ENCODE data around the gene TNFSF10.
A peak's percentile ranks its signal among the peaks of the same experiment; 100 is the strongest.

TNFSF10 gene

GRCh38 chr3:172516318-172517214, 6.7 kb downstream of the TNFSF10 start:
- DNase-seq (ENCODE audit: low read depth, low spot score): no peak

DNA sequence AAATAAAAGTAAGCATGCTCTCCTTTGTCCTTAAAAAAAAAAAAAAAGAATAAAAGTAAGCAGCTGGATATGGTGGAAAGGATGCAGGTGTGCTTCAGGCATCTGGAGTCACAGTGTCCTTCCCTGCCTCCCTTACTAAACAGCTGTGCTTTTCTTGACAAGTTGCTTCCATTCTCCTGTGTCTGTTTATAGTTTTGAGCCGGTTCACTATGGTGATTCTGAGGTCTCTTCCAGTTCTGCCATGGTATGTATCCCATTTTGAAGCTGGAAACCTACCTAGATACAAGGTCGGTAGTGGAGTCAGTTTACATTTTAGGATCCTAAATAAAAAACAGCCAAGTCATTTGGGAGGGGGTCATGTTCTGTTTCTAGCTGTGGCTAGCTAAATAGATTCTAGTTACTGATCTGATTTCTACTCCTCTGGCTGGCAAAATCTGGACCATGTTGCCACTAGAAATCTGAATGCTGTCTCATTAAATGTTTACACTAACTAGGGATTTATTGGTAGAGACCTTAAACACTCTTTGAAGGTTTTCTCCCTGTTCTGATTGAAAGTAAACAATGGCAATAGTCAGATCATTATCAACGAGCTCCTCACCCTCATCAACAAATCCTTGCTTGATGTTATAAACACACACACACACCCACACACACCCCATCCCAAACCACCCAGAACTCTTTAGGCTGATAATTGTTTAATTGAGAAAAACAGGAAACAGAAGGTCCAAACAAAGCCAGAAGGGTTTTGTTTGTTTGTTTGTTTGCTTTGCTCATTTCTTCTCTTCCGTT, 7.9 kb downstream of the TNFSF10 start:
- no peak for DNase-seq (ENCODE audit: low read depth, low spot score)

DNA sequence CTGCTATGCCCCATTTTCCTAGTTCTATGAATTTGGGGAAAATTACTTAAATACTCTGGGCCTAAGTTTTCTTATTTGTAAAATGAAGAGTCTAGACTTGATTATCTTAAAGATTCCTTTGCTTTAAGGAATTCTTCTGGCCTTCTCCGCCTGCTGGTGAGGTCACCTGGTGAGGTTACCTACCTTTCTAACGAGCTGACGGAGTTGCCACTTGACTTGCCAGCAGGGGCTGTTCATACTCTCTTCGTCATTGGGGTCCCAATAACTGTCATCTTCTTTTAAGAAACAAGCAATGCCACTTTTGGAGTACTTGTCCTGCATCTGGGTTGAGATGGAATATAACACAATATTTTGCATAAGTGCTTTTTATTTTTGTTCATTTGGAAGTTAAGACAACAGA, 8.6 kb downstream of the TNFSF10 start:
- no peak for DNase-seq (ENCODE audit: low read depth, low spot score)

GRCh38 chr3:172513488-172513887, 9.7 kb downstream of the TNFSF10 start:
- DNase-seq (ENCODE audit: low read depth, low spot score): no peak

DNA sequence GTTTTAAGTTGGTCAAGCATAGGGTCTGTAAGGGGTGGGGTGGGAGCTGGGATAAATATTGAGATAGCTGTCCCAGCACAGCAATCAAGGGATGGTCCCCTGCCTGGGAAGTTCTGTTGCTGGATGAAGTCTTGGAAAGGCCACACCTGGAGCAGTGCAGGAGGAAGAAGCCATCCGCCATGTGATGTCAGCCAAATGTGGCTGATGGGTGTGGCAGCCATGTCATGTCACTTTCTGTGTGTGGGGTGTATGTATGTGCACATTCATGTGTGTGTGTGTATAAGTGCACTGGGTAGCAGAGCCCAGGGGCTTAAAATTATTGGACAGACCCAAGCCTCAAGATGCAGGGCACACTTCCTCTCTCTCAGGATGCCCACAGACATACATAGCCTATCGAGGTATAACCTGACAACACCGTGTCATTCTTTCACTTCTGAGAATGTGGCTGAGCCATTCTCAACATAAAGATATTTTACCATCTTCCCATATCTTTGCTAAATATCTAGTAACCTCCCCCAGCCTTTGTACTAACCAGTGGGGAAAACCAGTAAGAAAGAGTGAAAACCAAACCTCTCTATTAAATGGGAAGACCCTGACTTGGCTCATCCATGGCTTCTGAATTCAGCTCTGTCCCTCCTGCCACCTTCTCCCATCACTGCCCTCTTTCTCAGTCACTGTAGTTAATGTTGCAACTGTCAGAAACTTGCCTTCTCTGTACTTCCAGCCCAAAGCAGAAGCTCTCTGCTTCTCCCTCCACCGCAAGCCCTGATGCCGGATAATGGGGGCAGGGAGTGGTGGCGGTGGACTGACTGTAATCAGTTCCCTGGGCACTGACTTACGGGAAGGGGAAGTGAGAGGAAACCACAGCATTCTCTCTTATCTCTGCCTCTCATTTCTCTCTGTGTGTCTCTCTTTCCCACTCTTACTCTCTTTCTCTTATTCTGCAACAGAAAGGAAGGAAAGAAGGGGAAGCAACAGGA, 11.2 kb downstream of the TNFSF10 start:
- no peak for DNase-seq (ENCODE audit: low read depth, low spot score)

- no peak for DNase-seq (ENCODE audit: low read depth, low spot score)
These were observed 17.1 kb downstream of the TNFSF10 start for GRCh38 chr3:172506094-172506493.

DNA sequence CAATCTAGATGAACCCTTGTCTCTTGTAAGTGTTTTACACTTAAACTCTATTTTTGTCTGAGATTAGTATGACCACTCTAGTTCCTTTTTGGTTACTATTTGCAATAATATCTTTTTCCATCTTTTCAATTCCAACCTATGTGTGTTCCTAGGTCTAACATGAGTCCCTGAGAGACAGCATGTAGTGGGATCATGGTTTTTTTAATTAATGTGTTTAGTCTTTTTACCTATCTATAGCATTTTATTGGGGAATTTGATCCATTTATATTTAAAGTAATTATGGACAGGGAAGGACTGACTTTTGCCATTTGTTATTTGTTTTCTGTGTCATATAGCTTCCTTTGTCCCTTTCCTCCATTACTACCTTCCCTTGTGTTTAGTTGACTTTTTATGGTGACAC, 21.7 kb downstream of the TNFSF10 start:
- DNase-seq (ENCODE audit: low read depth, low spot score): no peak

- DNase-seq (ENCODE audit: low read depth, low spot score): peak; percentile 60
These were observed 33.0 kb downstream of the TNFSF10 start for GRCh38 chr3:172490198-172490669.

DNA sequence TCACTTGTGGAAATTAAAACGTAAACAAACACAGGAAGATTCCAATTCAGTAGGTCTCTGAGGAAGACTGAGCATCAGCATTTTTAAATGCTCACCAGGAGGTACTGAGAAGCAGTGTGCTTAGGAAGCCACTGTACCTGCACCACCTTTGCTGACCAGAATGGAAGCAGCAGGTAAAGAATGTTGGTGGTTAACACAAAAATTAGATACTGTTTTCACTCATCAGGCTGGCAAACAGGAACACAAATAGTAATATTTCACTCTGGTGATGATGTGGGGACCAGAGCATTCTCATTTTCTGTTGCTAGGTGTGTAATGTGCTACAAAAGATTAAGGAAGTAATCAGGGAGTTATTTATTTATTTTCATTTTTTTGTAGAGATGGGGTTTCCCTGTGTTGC, 45.1 kb downstream of the TNFSF10 start:
- DNase-seq (ENCODE audit: low read depth, low spot score): no peak

DNA sequence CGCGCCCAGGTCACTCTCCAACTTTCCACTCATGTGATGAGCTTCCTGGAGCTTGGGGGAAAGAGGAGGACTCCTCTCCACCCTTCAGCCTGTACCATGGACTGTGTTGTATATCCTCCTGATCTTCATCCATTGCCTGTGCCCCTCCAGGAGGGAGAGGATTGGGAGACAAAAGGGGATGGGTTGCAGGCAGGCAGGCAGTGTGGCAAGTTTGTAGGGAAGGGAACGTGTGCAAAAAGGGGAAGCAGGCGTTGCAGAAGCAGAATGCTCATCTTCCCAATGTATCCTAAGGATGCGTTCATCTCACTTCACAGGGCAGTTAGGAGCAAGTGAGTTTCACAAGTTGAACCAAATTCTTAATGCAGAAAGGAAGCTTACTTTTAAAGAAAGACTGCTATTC, 46.9 kb downstream of the TNFSF10 start:
- DNase-seq (ENCODE audit: low read depth, low spot score): no peak

DNA sequence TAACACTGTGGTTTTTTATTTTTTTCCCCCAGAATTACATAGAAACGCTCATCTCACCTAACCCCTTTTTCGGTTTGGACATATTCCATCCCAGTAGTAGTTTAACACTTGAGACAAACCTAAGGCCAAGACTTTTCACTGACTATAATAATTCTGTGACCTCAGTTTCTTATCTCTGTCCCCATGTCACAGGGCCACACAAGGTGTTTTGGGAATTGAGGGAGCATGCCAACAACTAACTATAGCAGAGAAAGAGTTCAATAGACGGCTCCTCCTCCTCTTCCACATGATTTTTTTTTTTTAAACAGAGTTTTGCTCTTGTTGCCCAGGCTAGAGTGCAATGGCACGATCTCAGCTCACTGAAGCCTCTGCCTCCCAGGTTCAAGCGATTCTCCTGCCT, 47.5 kb downstream of the TNFSF10 start:
- DNase-seq (ENCODE audit: low read depth, low spot score): no peak

GRCh38 chr3:172471903-172472302, 51.3 kb downstream of the TNFSF10 start:
- no peak for DNase-seq (ENCODE audit: low read depth, low spot score)

GRCh38 chr3:172470588-172470987, 52.6 kb downstream of the TNFSF10 start:
- DNase-seq (ENCODE audit: low read depth, low spot score): no peak

DNA sequence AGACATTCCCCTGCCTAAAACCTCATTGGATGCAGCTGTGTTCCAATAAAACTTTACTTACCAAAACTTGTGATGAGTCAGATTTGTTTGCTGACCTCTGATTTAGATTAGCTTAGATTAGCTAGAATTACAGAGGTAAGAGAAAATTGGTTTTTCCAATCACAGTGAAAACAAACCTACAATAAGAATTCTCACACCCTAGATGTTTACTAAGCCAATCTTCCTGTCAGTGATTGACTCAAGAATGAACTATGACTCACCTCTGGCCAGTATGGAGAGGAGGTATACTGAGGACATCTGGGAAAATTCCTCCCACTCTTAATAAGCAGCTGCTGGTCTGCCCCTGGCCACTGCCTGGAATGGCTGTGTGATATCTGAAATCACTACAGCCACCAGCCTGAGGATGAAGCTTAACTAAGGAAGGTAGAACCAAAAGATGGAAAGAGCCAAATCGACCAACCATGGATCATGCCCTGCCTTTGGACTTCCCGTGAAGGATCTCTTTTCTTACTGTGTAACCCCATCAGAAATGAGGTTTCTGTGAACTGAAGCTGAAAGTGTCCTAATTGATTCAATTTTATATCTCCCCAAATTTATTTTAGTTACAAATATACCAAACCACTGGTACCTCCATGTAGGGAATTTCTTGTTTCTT, 55.9 kb downstream of the TNFSF10 start:
- DNase-seq (ENCODE audit: low read depth, low spot score): no peak

DNA sequence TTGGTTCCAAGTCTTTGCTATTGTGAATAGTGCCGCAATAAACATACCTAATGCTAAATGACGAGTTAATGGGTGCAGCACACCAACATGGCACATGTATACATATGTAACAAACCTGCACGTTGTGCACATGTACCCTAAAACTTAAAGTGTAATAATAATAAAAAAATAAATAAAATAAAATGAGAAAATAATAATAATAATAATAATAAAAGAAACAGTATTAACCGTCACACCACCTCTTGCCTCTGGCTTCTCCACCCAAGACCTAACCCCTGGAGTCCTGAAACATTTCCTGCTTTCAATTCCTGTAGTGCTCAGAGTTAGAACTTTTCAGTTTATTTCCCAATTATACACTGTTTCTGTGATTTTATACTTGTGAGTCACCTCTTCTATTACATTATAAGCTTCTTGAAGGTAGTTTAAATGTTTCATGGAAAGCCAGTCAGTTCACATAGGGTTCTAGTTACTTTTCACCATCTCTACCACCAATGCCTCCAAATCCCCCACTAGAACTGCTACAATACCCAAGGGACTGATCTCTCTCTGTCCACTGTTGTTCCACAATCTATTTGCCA, 56.6 kb downstream of the TNFSF10 start:
- no peak for DNase-seq (ENCODE audit: low read depth, low spot score)

- no peak for DNase-seq (ENCODE audit: low read depth, low spot score)
These were observed 57.9 kb downstream of the TNFSF10 start for GRCh38 chr3:172465281-172465680.

GRCh38 chr3:172464306-172464705, 58.9 kb downstream of the TNFSF10 start:
- no peak for DNase-seq (ENCODE audit: low read depth, low spot score)

- no peak for DNase-seq (ENCODE audit: low read depth, low spot score)
These were observed 61.6 kb downstream of the TNFSF10 start for GRCh38 chr3:172461530-172462138.

- DNase-seq (ENCODE audit: low read depth, low spot score): no peak
These were observed 66.8 kb downstream of the TNFSF10 start for GRCh38 chr3:172456404-172456803.

All from activated CD4-positive, CD25-positive, alpha-beta regulatory T cell treated with anti-CD3 and anti-CD28 coated beads, Interleukin-2, amount 50 U/mL, for 16 hours (primary cell).